EH (cell line): ENCODE results near the gene TMEM59.
"Not testable (repeated sequence)": the region's sequence is repeated elsewhere in the genome, so short reads cannot be mapped to it uniquely, and the experiment has no call there.

Experiments used
- DNase-seq: peaks from one replicate; pipeline ENCODE4 v3.0.0-alpha.2; 2015; ENCODE audit warnings: low read depth

The TMEM59 gene

GRCh38 chr1:54013393-54014008 is 39.5 kb downstream of the TMEM59 start:
- DNase-seq, result no peak

GRCh38 chr1:54012863-54013262 is 40.1 kb downstream of the TMEM59 start:
- no peak for DNase-seq

GRCh38 chr1:54012008-54012325 is 41.0 kb downstream of the TMEM59 start:
- no peak for DNase-seq

- DNase-seq, result no peak
Observed at GRCh38 chr1:54011316-54012007, 41.5 kb downstream of the TMEM59 start.

DNA sequence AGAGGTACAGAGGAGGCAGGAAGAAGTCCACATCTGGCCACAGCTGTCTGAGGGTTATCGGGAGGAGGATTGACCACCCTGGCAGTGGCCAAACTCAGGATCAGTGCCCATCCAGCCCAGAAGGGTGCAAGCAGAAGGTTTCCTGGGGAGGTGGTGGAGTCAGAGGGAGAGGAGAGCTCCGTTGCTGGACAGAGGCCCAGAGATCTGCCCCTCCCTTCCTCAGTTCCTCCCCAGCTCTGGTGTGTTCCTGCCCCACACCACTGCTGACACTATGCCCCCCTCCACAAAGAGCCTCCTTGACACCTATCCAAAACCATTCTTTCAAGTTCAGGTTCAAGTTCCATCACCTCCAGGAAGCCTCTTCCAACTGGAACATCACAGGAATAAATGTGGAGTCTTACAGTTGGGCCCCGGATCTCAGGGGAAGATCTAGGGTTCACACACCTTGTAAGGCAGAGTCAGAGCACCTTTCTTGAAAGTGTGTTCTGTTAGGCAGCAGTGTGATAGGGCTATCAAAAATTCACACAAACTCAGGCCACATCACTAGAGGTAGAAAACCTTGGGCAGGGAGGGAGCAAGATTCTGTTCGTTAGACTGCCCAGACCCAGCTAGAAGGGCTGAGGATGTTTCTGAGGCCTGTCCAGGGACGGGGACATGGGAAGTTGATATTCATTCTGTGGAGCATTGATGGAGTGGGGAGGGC is 42.4 kb downstream of the TMEM59 start:
- no peak for DNase-seq

DNA sequence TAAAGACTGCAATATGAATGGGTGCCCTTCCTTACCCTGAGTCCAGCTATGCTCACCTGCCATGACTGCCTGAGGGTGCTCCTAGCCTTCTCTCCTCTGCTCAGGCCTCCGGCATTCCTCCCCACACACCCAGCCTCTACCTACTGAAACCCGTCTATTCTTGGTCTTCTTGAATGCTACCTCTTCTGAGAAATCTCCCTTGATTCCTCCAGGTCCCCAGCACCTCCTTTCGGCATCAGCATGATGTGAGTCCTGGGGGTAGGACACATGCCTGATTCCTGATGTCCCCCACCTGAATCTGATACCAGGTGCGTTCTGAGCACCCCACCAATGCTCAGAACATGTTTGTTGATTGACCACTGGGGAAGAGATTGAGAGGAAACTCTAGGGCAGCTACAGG is 43.6 kb downstream of the TMEM59 start:
- no peak for DNase-seq

DNA sequence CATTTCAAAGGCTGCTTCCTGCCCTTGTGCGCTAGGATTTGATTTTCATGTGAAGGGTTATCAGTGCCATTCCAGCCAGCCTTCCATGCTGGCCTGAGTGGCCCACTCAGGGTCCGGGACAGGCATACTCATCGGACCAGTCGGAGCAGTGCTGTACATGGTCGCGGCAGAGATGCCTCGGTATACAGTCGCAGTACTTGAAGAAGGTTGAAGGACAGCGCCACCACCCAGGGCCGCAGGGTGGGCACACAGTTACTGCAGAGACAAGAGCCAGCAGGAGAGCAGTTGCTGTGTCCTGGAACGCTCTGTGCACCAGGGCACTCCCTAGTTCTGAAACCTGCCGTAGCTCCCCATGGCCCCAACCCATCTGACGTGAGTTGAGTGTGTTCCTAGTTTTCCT is 44.1 kb downstream of the TMEM59 start:
- DNase-seq, result no peak

- no peak for DNase-seq
Observed at GRCh38 chr1:54007613-54008012, 45.4 kb downstream of the TMEM59 start.

- DNase-seq, result no peak
Observed at GRCh38 chr1:54006508-54006907, 46.5 kb downstream of the TMEM59 start.

GRCh38 chr1:54004481-54005049 is 48.4 kb downstream of the TMEM59 start:
- no peak for DNase-seq

DNA sequence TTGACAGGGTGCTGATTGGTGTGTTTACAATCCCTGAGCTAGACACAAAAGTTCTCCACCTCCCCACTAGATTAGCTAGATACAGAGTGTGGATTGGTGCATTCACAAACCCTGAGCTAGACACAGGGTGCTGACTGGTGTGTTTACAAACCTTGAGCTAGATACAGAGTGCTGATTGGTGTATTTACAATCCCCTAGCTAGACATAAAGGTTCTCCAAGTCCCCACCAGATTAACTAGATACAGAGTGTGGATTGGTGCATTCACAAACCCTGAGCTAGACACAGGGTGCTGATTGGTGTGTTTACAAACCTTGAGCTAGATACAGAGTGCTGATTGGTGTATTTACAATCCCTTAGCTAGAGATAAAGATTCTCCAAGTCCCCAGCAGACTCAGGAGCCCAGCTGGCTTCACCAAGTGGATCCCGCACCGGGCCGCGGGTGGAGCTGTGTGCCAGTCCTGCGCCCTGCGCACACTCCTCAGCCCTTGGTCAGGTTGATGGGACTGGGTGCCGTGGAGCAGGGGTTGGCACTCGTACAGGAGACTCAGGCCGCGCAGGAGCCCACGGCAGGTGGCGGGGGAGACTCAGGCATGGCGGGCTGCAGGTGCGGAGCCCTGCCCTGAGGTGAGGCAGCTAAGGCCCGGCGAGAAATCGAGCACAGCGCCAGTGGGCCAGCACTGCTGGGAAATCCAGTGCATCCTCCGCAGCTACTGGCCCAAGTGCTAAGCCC is 49.1 kb downstream of the TMEM59 start:
- not testable (repeated sequence) for DNase-seq

DNA sequence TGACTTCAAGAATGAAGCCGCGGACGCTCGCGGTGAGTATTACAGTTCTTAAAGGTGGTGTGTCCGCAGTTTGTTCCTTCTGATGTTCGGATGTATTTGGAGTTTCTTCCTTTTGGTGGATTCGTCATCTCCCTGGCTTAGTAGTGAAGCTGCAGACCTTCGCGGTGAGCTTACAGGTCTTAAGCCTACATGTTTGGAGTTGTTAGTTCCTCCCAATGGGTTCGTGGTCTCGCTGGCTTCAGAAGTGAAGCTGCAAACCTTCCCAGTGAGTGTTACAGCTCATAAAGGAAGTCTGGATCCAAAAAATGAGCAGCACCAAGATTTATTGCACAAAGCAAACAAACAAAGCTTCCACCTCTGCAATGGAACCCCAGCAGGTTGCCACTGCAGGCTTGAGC is 49.8 kb downstream of the TMEM59 start:
- DNase-seq, result no peak

DNA sequence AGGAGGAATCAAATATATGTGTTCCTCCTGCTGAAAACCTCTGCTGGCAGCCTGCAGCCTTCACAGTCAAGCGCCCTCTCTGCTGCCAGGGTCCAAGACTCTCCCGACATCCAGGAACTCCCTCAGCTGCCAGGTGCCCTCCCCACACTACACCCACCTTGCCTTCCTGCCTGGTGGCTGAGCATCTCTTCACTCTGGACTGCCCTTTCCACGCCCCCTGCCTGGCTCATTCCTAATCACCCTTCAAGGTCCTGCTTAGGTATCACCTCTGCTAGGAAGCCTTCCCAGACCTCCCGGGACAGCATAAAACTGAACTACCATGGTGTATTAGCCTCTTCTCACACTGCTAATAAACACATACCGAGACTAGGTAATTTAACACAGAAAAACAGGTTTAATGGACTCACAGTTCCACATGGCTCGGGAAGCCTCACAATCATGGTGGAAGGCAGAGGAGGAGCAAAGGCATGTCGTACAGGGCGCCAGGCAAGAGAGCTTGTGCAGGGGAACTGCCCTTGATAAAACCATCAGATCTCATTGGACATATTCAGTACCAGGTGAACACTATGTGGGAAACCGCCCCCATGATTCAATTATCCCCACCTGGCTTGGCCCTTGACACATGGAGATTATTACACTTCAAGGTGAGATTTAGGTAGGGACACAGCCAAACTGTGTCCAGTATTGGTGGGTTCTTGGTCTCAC is 50.3 kb downstream of the TMEM59 start:
- DNase-seq, result no peak

- DNase-seq, result no peak
Observed at GRCh38 chr1:54001591-54001990, 51.4 kb downstream of the TMEM59 start.

GRCh38 chr1:53999920-54000319 is 53.1 kb downstream of the TMEM59 start:
- no peak for DNase-seq

- no peak for DNase-seq
Observed at GRCh38 chr1:53998223-53998622, 54.8 kb downstream of the TMEM59 start.

DNA sequence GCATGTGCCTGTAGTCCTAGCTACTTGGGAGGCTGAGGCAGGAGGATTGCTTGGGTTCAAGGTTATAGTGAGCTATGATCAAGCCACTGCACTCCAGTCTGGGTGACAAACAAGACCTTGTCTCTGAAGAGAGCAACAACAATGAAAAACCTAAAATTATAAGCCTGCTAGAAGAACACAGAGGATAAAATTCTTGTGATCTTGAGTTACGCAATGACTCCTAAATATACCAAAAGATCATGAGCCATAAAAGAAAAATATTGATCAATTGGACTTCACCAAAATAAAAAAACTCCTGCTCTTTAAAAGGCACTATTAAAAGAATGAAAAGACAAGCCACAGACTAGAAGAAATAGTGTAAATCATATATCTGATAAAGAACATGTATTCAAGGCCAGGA is 57.3 kb downstream of the TMEM59 start:
- DNase-seq, result no peak

DNA sequence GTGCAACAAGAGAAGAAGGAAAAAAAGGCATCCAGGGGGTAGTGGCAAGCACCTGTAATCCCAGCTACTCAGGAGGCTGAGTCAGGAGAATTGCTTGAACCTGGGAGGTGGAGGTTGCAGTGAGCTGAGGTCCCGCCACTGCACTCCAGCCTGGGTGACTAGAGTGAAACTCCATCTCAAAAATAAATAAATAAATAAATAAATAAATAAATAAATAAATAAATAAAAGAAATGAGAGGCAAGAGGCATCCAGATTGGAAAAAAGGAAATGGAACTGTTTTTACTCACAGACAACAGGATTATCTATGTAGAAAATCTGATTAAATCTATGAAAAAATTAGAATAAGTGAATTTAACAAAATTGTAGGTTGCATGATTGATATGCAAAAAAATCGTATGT is 58.5 kb downstream of the TMEM59 start:
- DNase-seq, result not testable (repeated sequence)

- peak; percentile 18 for DNase-seq
Observed at GRCh38 chr1:53992085-53992874, 60.7 kb downstream of the TMEM59 start.

DNA sequence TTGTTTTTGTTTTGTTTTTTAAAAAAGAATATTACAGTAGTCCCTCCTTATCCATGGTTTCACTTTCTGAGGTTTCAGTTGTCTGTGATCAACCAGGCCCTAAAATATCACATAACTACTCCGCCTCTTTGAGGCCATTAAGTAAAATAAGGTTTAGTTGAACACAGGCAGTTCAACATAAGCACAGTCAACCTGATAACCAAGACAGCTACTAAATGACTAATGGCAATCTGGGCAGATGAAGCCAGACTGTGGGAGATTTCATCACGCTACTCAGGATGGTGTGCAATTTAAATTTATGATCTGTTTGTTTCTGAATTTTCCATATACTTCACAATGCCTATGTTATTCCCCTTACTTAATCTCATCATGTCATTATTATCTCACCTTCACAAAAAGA is 65.1 kb downstream of the TMEM59 start:
- peak; percentile 44 for DNase-seq

DNA sequence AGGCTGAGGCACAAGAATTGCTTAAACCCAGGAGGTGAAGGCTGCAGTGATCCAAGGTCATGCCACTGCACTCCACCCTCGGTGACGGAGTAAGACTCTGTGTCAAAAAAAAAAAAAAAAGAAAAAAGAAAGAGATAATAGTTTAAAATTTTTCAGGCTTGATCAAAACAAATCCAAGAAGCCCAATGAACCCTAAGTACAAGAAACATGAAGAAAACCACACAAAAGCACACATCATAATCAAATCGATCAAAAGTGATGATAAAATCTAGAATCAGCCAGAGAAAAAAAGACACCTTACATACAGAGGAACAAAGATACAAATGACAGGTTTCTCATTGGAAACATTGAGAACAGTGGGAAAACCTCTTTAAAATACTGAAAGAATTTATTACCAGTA is 66.5 kb downstream of the TMEM59 start:
- no peak for DNase-seq
